ENCODE measurements around the gene GATAD2A.

DNA sequence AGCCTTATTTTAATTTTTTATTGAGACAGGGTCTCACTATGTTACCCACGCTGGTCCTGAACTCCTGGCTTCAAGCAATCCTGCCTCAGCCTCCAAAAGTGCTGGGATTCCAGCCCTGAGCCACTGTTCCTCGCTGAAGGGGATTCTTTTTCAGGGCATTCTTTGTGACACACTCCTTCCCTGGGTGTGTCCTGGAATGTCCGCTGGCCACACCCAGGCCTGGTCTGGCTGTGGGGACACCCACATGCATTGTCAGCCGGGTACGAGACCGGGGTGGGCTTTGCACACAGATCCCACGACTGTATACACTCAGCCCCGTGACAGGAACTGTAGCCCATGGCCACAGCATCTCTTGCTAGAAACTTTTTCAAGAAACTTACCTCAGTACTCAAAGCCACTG is 34.4 kb upstream of the GATAD2A start:
- TF ChIP-seq, protein P1, sequence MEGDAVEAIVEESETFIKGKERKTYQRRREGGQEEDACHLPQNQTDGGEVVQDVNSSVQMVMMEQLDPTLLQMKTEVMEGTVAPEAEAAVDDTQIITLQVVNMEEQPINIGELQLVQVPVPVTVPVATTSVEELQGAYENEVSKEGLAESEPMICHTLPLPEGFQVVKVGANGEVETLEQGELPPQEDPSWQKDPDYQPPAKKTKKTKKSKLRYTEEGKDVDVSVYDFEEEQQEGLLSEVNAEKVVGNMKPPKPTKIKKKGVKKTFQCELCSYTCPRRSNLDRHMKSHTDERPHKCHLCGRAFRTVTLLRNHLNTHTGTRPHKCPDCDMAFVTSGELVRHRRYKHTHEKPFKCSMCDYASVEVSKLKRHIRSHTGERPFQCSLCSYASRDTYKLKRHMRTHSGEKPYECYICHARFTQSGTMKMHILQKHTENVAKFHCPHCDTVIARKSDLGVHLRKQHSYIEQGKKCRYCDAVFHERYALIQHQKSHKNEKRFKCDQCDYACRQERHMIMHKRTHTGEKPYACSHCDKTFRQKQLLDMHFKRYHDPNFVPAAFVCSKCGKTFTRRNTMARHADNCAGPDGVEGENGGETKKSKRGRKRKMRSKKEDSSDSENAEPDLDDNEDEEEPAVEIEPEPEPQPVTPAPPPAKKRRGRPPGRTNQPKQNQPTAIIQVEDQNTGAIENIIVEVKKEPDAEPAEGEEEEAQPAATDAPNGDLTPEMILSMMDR (IDR thresholded peaks at IDR 0.05; ENCODE audit: insufficient read depth, low read depth, low read length) = no peak
- TF ChIP-seq EZH2 (IDR thresholded peaks at IDR 0.05; ENCODE audit: insufficient read depth, low read length) = no peak

Measured in astrocyte (in vitro differentiated cells and primary cell).